ENCODE measurements around the gene BPTF. TPM values are rescaled to one million over a fixed set of nuclear protein-coding genes. Genes with fewer than 3 reads are reported as not detected.
"Not testable (repeated sequence)": the region's sequence is repeated elsewhere in the genome, so short reads cannot be mapped to it uniquely, and the experiment has no call there.

BPTF gene
- total RNA-seq, 2 experiments from 2014 or later = 77.6 to 109 TPM

- intact Hi-C loops (cut with DNase I, micrococcal nuclease) = no loop called here
These were observed 66.3 kb downstream of the BPTF start for GRCh38 chr17:67891481-67892119.

GRCh38 chr17:67902511-67903231 lies 77.4 kb downstream of the BPTF start:
- no peak overlapping the region for H3K27ac Mint-ChIP-seq
- intact Hi-C loops (cut with DNase I, micrococcal nuclease) = no loop called here

More at GRCh38 chr17:67891481-67892119, 66.3 kb downstream of the BPTF start:
- no peak for DNase-seq
- CTCF ChIA-PET = interaction anchor here (1.1 to 1.3 kb wide), 2 partner anchors 14 to 93 kb away, joined by 3 to 5 read pairs; no protein-coding TSS in a partner anchor
- Mint-ChIP-seq H3K36me3 (ENCODE audit: low read depth) (peaks cover 29% of the 10 kb centered on the region), H3K4me3 (no peak overlapping the region), H3K27ac (no peak overlapping the region), H3K27me3 (no peaks in the 10 kb centered on the region), H3K4me1 (peaks cover 1% of the 10 kb centered on the region), H3K9me3 (ENCODE audit: low read depth) (no peaks in the 10 kb centered on the region)
- no peak for ATAC-seq
- POLR2A ChIA-PET = no interaction called here

DNA sequence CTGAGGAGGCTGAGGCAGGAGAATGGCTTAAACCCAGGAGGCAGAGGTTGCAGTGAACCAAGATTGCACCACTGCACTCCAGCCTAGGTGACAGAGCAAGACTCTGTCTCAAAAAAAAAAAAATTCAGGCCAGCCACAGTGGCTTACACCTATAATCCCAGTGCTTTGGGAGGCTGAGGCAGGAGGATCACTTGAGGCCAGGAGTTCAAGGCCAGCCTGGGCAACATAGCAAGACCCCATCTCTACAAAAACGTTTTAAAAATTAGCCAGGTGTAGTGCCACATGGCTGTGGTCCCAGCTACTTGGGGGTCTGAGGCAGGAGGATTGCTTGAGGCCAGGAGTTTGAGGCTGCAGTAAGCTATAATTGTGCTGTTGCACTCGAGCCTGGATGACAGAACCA lies 80.0 kb downstream of the BPTF start:
- H3K4me3 Mint-ChIP-seq; ATAC-seq; DNase-seq; H3K27me3 Mint-ChIP-seq; H3K27ac Mint-ChIP-seq; POLR2A ChIA-PET; CTCF ChIA-PET; H3K4me1 Mint-ChIP-seq; intact Hi-C loops (cut with DNase I, micrococcal nuclease); H3K9me3 Mint-ChIP-seq (ENCODE audit: low read depth): not testable (repeated sequence)
- H3K36me3 Mint-ChIP-seq (ENCODE audit: low read depth) = peaks cover 41% of the 10 kb centered on the region

More at GRCh38 chr17:67902511-67903231, 77.4 kb downstream of the BPTF start:
- peaks cover 29% of the 10 kb centered on the region for H3K36me3 Mint-ChIP-seq (ENCODE audit: low read depth)
- DNase-seq (no peak), ATAC-seq (no peak)
- ChIA-PET CTCF (no interaction called here), POLR2A (interaction anchor here (0.5 kb wide), 1 partner anchor 17 kb away, joined by 3 read pairs; no protein-coding TSS in a partner anchor)
- H3K4me1 Mint-ChIP-seq = no peaks in the 10 kb centered on the region
- no peaks in the 10 kb centered on the region for H3K27me3 Mint-ChIP-seq
- no peaks in the 10 kb centered on the region for H3K9me3 Mint-ChIP-seq (ENCODE audit: low read depth)
- H3K4me3 Mint-ChIP-seq = no peak overlapping the region

DNA sequence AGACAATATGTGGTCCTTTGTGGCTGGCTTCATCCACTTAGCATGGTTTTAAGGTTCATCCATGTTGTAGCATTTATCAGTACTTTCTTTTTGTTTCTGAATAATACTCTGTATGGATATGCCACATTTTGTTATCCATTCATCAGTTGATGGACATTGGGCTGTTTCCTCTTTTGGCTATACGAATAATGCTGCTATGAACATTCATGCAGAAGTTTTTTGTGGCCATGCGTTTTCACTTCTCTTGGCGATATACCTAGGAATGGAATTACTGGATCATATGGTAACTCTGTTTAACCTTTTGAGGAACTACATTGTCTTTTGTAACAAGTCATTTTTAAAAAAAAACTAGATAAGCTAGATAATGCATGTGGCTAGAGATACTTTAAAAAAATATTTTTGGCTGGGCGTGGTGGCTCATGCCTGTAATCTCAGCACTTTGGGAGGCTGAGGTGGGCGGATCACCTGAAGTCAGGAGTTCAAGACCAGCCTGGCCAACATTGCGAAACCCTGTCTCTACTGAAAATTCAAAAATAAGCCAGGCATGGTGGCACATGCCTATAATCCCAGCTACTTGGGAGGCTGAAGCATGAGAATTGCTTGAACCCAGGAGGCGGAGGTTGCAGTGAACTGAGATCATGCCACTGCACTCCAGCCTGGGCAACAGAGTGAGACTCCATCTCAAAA lies 85.0 kb downstream of the BPTF start:
- Mint-ChIP-seq H3K36me3 (ENCODE audit: low read depth) (peaks cover 52% of the 10 kb centered on the region), H3K27ac (peak overlapping the region; percentile 33), H3K4me1 (peaks cover 26% of the 10 kb centered on the region)
- intact Hi-C loops (cut with DNase I, micrococcal nuclease) = loop anchor here (5.0 kb wide), 2 partner anchors 73 to 533 kb away; partner anchors contain the start of gene PITPNC1 (in 1 of the 2)
- ATAC-seq; H3K4me3 Mint-ChIP-seq; H3K9me3 Mint-ChIP-seq (ENCODE audit: low read depth); H3K27me3 Mint-ChIP-seq; DNase-seq; POLR2A ChIA-PET: not testable (repeated sequence)
- CTCF ChIA-PET = interaction anchor here (0.7 kb wide), 1 partner anchor 829 kb away, joined by 3 read pairs; no protein-coding TSS in a partner anchor

DNA sequence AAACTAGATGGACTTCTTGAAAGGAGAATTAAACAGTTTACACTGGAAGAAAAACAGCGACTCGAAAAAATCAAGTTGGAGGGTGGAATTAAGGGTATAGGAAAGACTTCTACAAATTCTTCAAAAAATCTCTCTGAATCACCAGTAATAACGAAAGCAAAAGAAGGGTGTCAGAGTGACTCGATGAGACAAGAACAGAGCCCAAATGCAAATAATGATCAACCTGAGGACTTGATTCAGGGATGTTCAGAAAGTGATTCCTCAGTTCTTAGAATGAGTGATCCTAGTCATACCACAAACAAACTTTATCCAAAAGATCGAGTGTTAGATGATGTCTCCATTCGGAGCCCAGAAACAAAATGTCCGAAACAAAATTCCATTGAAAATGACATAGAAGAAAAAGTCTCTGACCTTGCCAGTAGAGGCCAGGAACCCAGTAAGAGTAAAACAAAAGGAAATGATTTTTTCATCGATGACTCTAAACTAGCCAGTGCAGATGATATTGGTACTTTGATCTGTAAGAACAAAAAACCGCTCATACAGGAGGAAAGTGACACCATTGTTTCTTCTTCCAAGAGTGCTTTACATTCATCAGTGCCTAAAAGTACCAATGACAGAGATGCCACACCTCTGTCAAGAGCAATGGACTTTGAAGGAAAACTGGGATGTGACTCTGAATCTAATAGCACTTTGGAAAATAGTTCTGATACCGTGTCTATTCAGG lies 85.9 kb downstream of the BPTF start:
- intact Hi-C loops (cut with DNase I, micrococcal nuclease) = loop anchor here (1.0 to 5.0 kb wide), 3 partner anchors 74 to 534 kb away; partner anchors contain the start of genes BPTF (in 1 of the 2) and PITPNC1 (in 1 of the 2)
- peaks cover 56% of the 10 kb centered on the region for H3K36me3 Mint-ChIP-seq (ENCODE audit: low read depth)
- DNase-seq = no peak
- no peaks in the 10 kb centered on the region for H3K27me3 Mint-ChIP-seq
- H3K27ac Mint-ChIP-seq = peak overlapping the region; percentile 73
- peaks cover 28% of the 10 kb centered on the region for H3K4me1 Mint-ChIP-seq
- ChIA-PET CTCF (interaction anchor here (0.6 to 0.7 kb wide), 2 partner anchors 157 to 830 kb away, joined by 3 read pairs; no protein-coding TSS in a partner anchor), POLR2A (no interaction called here)
- no peaks in the 10 kb centered on the region for H3K9me3 Mint-ChIP-seq (ENCODE audit: low read depth)
- peak; percentile 89 for ATAC-seq
- H3K4me3 Mint-ChIP-seq = no peak overlapping the region

GRCh38 chr17:67912088-67912487 lies 86.8 kb downstream of the BPTF start:
- Mint-ChIP-seq H3K36me3 (ENCODE audit: low read depth) (peaks cover 51% of the 10 kb centered on the region), H3K27ac (no peak overlapping the region), H3K4me1 (peaks cover 28% of the 10 kb centered on the region), H3K4me3 (no peak overlapping the region), H3K9me3 (ENCODE audit: low read depth) (no peaks in the 10 kb centered on the region), H3K27me3 (no peaks in the 10 kb centered on the region)
- ATAC-seq (no peak), DNase-seq (no peak)
- CTCF ChIA-PET = interaction anchor here (0.6 kb wide), 1 partner anchor 158 kb away, joined by 3 read pairs; no protein-coding TSS in a partner anchor
- POLR2A ChIA-PET = no interaction called here
- intact Hi-C loops (cut with DNase I, micrococcal nuclease) = loop anchor here (5.0 kb wide), 2 partner anchors 75 to 535 kb away; partner anchors contain the start of gene PITPNC1 (in 1 of the 2)

DNA sequence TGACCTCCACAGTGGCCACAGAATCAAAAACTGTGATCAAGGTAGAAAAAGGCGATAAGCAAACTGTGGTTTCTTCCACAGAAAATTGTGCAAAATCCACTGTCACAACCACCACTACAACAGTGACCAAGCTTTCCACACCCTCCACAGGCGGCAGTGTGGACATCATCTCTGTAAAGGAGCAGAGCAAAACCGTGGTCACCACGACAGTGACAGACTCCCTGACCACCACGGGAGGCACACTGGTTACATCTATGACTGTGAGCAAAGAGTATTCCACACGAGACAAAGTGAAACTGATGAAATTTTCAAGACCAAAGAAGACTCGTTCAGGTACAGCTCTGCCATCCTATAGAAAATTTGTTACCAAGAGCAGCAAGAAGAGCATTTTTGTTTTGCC lies 87.4 kb downstream of the BPTF start:
- peak; percentile 33 for DNase-seq
- ATAC-seq = peak; percentile 21
- Mint-ChIP-seq H3K4me1 (peaks cover 28% of the 10 kb centered on the region), H3K4me3 (no peak overlapping the region), H3K9me3 (ENCODE audit: low read depth) (no peaks in the 10 kb centered on the region), H3K27me3 (no peaks in the 10 kb centered on the region), H3K36me3 (ENCODE audit: low read depth) (peaks cover 48% of the 10 kb centered on the region), H3K27ac (no peak overlapping the region)
- intact Hi-C loops (cut with DNase I, micrococcal nuclease) = loop anchor here (5.0 kb wide), 2 partner anchors 75 to 535 kb away; partner anchors contain the start of gene PITPNC1 (in 1 of the 2)
- ChIA-PET POLR2A (no interaction called here), CTCF (interaction anchor here (0.7 kb wide), 1 partner anchor 30 kb away, joined by 5 read pairs; no protein-coding TSS in a partner anchor)

GRCh38 chr17:67920212-67920611 lies 94.9 kb downstream of the BPTF start:
- Mint-ChIP-seq H3K4me1 (peaks cover 2% of the 10 kb centered on the region), H3K9me3 (ENCODE audit: low read depth) (no peaks in the 10 kb centered on the region), H3K36me3 (ENCODE audit: low read depth) (peaks cover 23% of the 10 kb centered on the region), H3K27ac (no peak overlapping the region), H3K27me3 (no peaks in the 10 kb centered on the region), H3K4me3 (no peak overlapping the region)
- ATAC-seq = no peak
- POLR2A ChIA-PET = no interaction called here
- CTCF ChIA-PET = no interaction called here
- no peak for DNase-seq
- intact Hi-C loops (cut with DNase I, micrococcal nuclease) = no loop called here

DNA sequence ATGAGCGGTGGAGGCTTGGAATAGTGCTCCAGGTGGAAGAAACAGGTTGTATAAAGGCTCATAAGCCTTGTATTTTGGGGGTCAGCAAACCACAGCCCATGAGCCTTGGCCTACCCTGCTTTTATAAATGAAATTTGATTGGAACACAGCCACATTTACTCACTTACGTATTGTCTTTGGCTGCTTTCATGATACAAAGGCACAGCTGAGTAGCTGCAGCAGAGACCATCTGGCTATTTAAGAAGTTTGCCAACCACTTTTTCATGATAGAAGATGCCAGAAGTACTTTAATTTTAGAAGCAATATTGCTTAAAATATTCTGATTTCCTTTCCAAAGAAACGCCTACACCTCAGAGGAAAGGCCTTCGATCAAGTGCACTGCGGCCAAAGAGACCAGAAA lies 97.2 kb downstream of the BPTF start:
- CTCF ChIA-PET = interaction anchor here (0.6 kb wide), 1 partner anchor 234 kb away, joined by 3 read pairs; no protein-coding TSS in a partner anchor
- DNase-seq = no peak
- POLR2A ChIA-PET = no interaction called here
- Mint-ChIP-seq H3K27me3 (no peaks in the 10 kb centered on the region), H3K4me3 (no peak overlapping the region), H3K36me3 (ENCODE audit: low read depth) (peaks cover 21% of the 10 kb centered on the region), H3K27ac (no peak overlapping the region), H3K9me3 (ENCODE audit: low read depth) (no peaks in the 10 kb centered on the region), H3K4me1 (no peaks in the 10 kb centered on the region)
- intact Hi-C loops (cut with DNase I, micrococcal nuclease) = no loop called here
- ATAC-seq = no peak

DNA sequence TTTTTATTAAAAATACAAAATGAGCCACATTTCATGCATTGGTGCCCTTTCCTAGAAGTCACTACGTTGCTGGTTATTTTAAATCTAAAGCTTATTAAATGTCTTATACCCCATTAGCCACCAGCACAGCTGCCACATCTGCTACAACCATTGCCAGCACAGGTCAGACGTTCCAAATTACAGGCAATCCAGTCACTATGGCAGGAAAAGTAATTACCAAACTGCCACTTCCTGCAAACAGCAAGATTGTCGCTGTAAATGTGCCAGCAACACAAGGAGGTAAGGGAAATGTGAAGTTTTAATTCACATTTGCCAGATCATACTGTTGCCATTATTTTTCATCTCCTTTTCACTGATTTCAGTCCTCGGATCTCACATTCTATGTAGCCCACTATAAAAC lies 103.5 kb downstream of the BPTF start:
- H3K36me3 Mint-ChIP-seq (ENCODE audit: low read depth) = peaks cover 16% of the 10 kb centered on the region
- H3K4me1 Mint-ChIP-seq; DNase-seq; H3K27me3 Mint-ChIP-seq; H3K9me3 Mint-ChIP-seq (ENCODE audit: low read depth); intact Hi-C loops (cut with DNase I, micrococcal nuclease); H3K27ac Mint-ChIP-seq; H3K4me3 Mint-ChIP-seq; CTCF ChIA-PET; POLR2A ChIA-PET; ATAC-seq: not testable (repeated sequence)

DNA sequence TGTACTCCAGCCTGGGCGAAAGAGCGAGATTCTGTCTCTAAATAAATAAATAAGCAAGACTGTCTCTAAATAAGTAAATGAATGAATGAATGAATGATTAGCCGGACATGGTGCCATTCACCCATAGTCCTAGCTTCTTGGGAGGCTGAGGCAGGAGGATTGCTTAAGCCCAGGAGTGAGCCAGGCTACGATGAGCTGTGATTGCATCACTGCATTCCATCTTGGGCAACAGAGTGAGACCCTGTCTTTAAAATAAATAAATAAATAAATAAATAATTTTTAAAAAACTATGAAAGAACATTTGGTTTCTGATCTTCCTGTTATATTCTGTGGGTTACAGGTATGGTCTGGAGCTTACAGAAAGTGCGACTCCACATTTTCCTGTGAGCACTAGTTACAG lies 105.9 kb downstream of the BPTF start:
- Mint-ChIP-seq H3K27ac (no peak overlapping the region), H3K36me3 (ENCODE audit: low read depth) (peaks cover 19% of the 10 kb centered on the region), H3K4me3 (no peak overlapping the region), H3K4me1 (no peaks in the 10 kb centered on the region), H3K9me3 (ENCODE audit: low read depth) (no peaks in the 10 kb centered on the region), H3K27me3 (no peaks in the 10 kb centered on the region)
- ATAC-seq (no peak), DNase-seq (no peak)
- CTCF ChIA-PET = no interaction called here
- intact Hi-C loops (cut with DNase I, micrococcal nuclease) = no loop called here
- POLR2A ChIA-PET = no interaction called here
